SK-N-SH (cell line): Measurements from ENCODE around the gene VSIG10L2. TPM values are rescaled to one million over a fixed set of nuclear protein-coding genes. Genes with fewer than 3 reads are reported as not detected.

ENCODE experiments used
- CTCF ChIA-PET: fragments of 300-600, 350-600 bp; formaldehyde crosslinking; extraction: SDS; loops from one replicate; lab custom pipeline; 2021; lab: Yijun Ruan, JAX
- POLR2A ChIA-PET: fragments of 350-600 bp; sonication (Branson Sonifier 250); formaldehyde crosslinking; extraction: SDS; loops from one replicate; lab custom pipeline; 2020; ENCODE audit warnings: antibody characterized with exemption, inconsistent platforms; lab: Yijun Ruan, JAX
- DNase-seq: peaks from one replicate; pipeline ENCODE4 v3.0.0; 2012
- H2AFZ ChIP-seq: fragments of 200-600 bp; sonication (generic); 2 replicates; pipeline ENCODE4 v1.8.1; 2016; ENCODE audit warnings: antibody characterized with exemption, mild to moderate bottlenecking, low read depth
- H3F3A ChIP-seq: fragments of 200-600 bp; sonication (generic); replicated peaks from 2 replicates; pipeline ENCODE3; 2016; ENCODE audit warnings: antibody characterized with exemption, mild to moderate bottlenecking; ENCODE audit not compliant: insufficient read depth
- H3K27ac ChIP-seq, 2 experiments: fragments of 200-500 bp in 1 of 2; fragments of 200-600 bp in 1 of 2; sonication (Bioruptor generic) in 1 of 2; sonication (generic), shearing (Covaris generic) in 1 of 2; 2 replicates each; pipeline versions ENCODE4 v1.5.1 to v1.6.1; 2014 to 2016; ENCODE audit warnings: low read depth in 2 of 2, inconsistent platforms in 1 of 2, low read length in 1 of 2, mild to moderate bottlenecking in 1 of 2, mixed read lengths in 1 of 2
- H3K27me3 ChIP-seq: fragments of 200-600 bp; sonication (generic), shearing (Covaris generic); 2 replicates; pipeline ENCODE4 v1.6.1; 2016; ENCODE audit warnings: mixed run types; ENCODE audit not compliant: insufficient read depth
- H3K36me3 ChIP-seq, 2 experiments: fragments of 200-500 bp in 1 of 2; fragments of 200-600 bp in 1 of 2; sonication (Bioruptor generic) in 1 of 2; sonication (generic) in 1 of 2; replicated peaks in 1 of 2; 2 replicates each; pipeline versions ENCODE3 to v1.5.1; 2014 to 2016; ENCODE audit warnings: low read length in 1 of 2, mild to moderate bottlenecking in 1 of 2; ENCODE audit not compliant: insufficient read depth in 2 of 2, control insufficient read depth in 1 of 2
- H3K4me1 ChIP-seq, 2 experiments: fragments of 200-500 bp in 1 of 2; fragments of 200-600 bp in 1 of 2; sonication (Bioruptor generic) in 1 of 2; sonication (generic), shearing (Covaris generic) in 1 of 2; 2 replicates each; pipeline versions ENCODE4 v1.5.1 to v1.6.1; 2014 to 2016; ENCODE audit warnings: low read depth in 1 of 2, low read length in 1 of 2, mixed run types in 1 of 2; ENCODE audit not compliant: insufficient read depth in 2 of 2, control insufficient read depth in 1 of 2
- H3K4me2 ChIP-seq: fragments of 200-600 bp; sonication (generic), shearing (Covaris generic); 2 replicates; pipeline ENCODE4 v1.6.1; 2017; ENCODE audit warnings: mixed run types
- H3K4me3 ChIP-seq, 2 experiments: fragments of 200-500 bp in 1 of 2; fragments of 200-600 bp in 1 of 2; sonication (Bioruptor generic) in 1 of 2; sonication (generic), shearing (Covaris generic) in 1 of 2; 2 replicates each; pipeline versions ENCODE4 v1.5.1 to v1.8.1; 2014 to 2016; ENCODE audit warnings: low read depth in 2 of 2, inconsistent platforms in 1 of 2, low read length in 1 of 2, mild to moderate bottlenecking in 1 of 2, mixed read lengths in 1 of 2, moderate library complexity in 1 of 2
- H3K79me2 ChIP-seq: fragments of 200-600 bp; sonication (generic); 2 replicates; pipeline ENCODE4 v1.8.1; 2017; ENCODE audit warnings: mild to moderate bottlenecking; ENCODE audit not compliant: insufficient read depth
- H3K9ac ChIP-seq: fragments of 200-600 bp; sonication (generic); 2 replicates; pipeline ENCODE4 v1.6.1; 2017; ENCODE audit warnings: mixed run types
- H3K9me2 ChIP-seq: fragments of 200-600 bp; sonication (generic); 2 replicates; pipeline ENCODE4 v1.6.1; 2017; ENCODE audit warnings: mixed run types
- H3K9me3 ChIP-seq: fragments of 200-600 bp; sonication (generic); 2 replicates; pipeline ENCODE4 v1.6.1; 2017; ENCODE audit warnings: mixed run types, mild to moderate bottlenecking, moderate library complexity
- H4K20me1 ChIP-seq: fragments of 200-600 bp; sonication (generic); 2 replicates; pipeline ENCODE4 v1.6.1; 2017; ENCODE audit warnings: mild to moderate bottlenecking, mixed run types; ENCODE audit not compliant: insufficient read depth
- CHD2 ChIP-seq: fragments of 150-350 bp; IDR thresholded peaks from 2 replicates; pipeline ENCODE4 v1.6.1; 2018; ENCODE audit warnings: low read length; ENCODE audit not compliant: partially characterized antibody
- CTCF ChIP-seq: fragments of 200-600 bp; sonication (generic); IDR thresholded peaks from 2 replicates; pipeline ENCODE4 v1.6.1; 2017; ENCODE audit warnings: antibody characterized with exemption, mild to moderate bottlenecking, moderate library complexity
- EZH2phosphoT487 ChIP-seq: fragments of 200-600 bp; sonication (generic); IDR thresholded peaks from 2 replicates; pipeline ENCODE4 v1.6.1; 2017; ENCODE audit warnings: low read depth, mixed run types, mild to moderate bottlenecking, antibody characterized with exemption, moderate library complexity, borderline replicate concordance
- FOSL2 ChIP-seq: IDR thresholded peaks from 2 replicates; pipeline ENCODE4 v1.4.0; 2012; ENCODE audit warnings: low read depth, mild to moderate bottlenecking, moderate library complexity, borderline replicate concordance
- FOXM1 ChIP-seq: IDR thresholded peaks from 2 replicates; pipeline ENCODE4 v1.4.0; 2012; ENCODE audit warnings: low read depth, mild to moderate bottlenecking
- GABPA ChIP-seq: IDR thresholded peaks from 2 replicates; pipeline ENCODE4 v1.4.0; 2012; ENCODE audit warnings: low read depth, mild to moderate bottlenecking
- GATA2 ChIP-seq: sonication (generic); formaldehyde crosslinking; IDR thresholded peaks from 2 replicates; pipeline ENCODE4 v1.5.0; 2020; ENCODE audit warnings: mild to moderate bottlenecking, missing genetic modification reagents
- MAX ChIP-seq: IDR thresholded peaks from 2 replicates; pipeline ENCODE4 v1.4.0; 2012; ENCODE audit warnings: low read depth
- NRF1 ChIP-seq: IDR thresholded peaks from 2 replicates; pipeline ENCODE4 v1.6.1; 2012; ENCODE audit warnings: low read depth, mild to moderate bottlenecking, low read length
- PBX3 ChIP-seq: IDR thresholded peaks from 2 replicates; pipeline ENCODE4; 2012
- POLR2AphosphoS5 ChIP-seq: IDR thresholded peaks from 2 replicates; pipeline ENCODE4 v1.6.1; 2012; ENCODE audit warnings: low read depth, low read length
- RCOR1 ChIP-seq: fragments of 150-350 bp; IDR thresholded peaks from 2 replicates; pipeline ENCODE4 v1.6.1; 2017; ENCODE audit warnings: antibody characterized with exemption, low read length
- RFX5 ChIP-seq: IDR thresholded peaks from 2 replicates; pipeline ENCODE4 v1.6.1; 2012; ENCODE audit warnings: mild to moderate bottlenecking, improper control_type of control experiment, low read length
- SMC3 ChIP-seq: IDR thresholded peaks from 2 replicates; pipeline ENCODE4 v1.6.1; 2012; ENCODE audit warnings: low read depth, low read length, improper control_type of control experiment
- TAF1 ChIP-seq: IDR thresholded peaks from 2 replicates; pipeline ENCODE4 v1.6.1; 2012; ENCODE audit warnings: low read depth, mild to moderate bottlenecking, low read length, moderate library complexity, borderline replicate concordance
- TCF12 ChIP-seq: IDR thresholded peaks from 2 replicates; pipeline ENCODE4 v1.4.0; 2012
- TEAD4 ChIP-seq: IDR thresholded peaks from 2 replicates; pipeline ENCODE4 v1.4.0; 2012; ENCODE audit warnings: mild to moderate bottlenecking, borderline replicate concordance; ENCODE audit not compliant: insufficient read depth
- USF1 ChIP-seq: IDR thresholded peaks from 2 replicates; pipeline ENCODE4 v1.4.0; 2012; ENCODE audit warnings: low read depth, borderline replicate concordance
- USF2 ChIP-seq: fragments of 150-350 bp; IDR thresholded peaks from 2 replicates; pipeline ENCODE4 v1.6.1; 2017; ENCODE audit warnings: antibody characterized with exemption, low read length, low read depth, borderline replicate concordance
- WGBS: methylation state at CpG from one replicate; pipeline ENCODE4 v1.1.6; 2017; ENCODE audit warnings: low lambda C conversion rate; 5-methylcytosine and 5-hydroxymethylcytosine counted together
- polyA plus RNA-seq, 3 experiments: library from polyadenylated mRNA; depleted of rRNA; stranded (reverse); fragments of >200 nt; gene quantifications; 2 replicates each; pipeline ENCODE4 v1.2.3, GENCODE V29; 2012
- TF ChIP-seq, protein P1 (sequence below): IDR thresholded peaks from 2 replicates; pipeline ENCODE4 v1.4.0; 2012; ENCODE audit warnings: low read depth, borderline replicate concordance

The VSIG10L2 gene
- polyA plus RNA-seq, 1 of the 3 experiments (the other 2 are of a cell fraction) = 0.02 TPM

GRCh38 chr11:125955856-125956255 is 10.0 kb downstream of the VSIG10L2 start (continued):
- TF ChIP-seq, protein P1, sequence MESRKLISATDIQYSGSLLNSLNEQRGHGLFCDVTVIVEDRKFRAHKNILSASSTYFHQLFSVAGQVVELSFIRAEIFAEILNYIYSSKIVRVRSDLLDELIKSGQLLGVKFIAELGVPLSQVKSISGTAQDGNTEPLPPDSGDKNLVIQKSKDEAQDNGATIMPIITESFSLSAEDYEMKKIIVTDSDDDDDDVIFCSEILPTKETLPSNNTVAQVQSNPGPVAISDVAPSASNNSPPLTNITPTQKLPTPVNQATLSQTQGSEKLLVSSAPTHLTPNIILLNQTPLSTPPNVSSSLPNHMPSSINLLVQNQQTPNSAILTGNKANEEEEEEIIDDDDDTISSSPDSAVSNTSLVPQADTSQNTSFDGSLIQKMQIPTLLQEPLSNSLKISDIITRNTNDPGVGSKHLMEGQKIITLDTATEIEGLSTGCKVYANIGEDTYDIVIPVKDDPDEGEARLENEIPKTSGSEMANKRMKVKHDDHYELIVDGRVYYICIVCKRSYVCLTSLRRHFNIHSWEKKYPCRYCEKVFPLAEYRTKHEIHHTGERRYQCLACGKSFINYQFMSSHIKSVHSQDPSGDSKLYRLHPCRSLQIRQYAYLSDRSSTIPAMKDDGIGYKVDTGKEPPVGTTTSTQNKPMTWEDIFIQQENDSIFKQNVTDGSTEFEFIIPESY = no peak
- no peak for TF ChIP-seq TCF12
- TF ChIP-seq RCOR1 = no peak
- TF ChIP-seq CHD2 = no peak
- TF ChIP-seq RFX5 = no peak
- no peak for TF ChIP-seq FOSL2
- TF ChIP-seq POLR2AphosphoS5 = no peak
- no peak for TF ChIP-seq MAX
- TF ChIP-seq TEAD4 = no peak

GRCh38 chr11:125956391-125957134 is 10.7 kb downstream of the VSIG10L2 start:
- H3K4me1 ChIP-seq = peaks cover 0 to 23% of the 10 kb centered on the region in 2 experiments; a peak in 2 of 4 replicates
- no peak for TF ChIP-seq TCF12
- no peak for TF ChIP-seq NRF1
- TF ChIP-seq CTCF = no peak
- TF ChIP-seq SMC3 = no peak
- no peak for TF ChIP-seq TAF1
- no peak for TF ChIP-seq FOXM1
- no peak for TF ChIP-seq USF2
- no peak for TF ChIP-seq USF1
- TF ChIP-seq GABPA = no peak
- TF ChIP-seq GATA2 (CRISPR knock-in tag) = no peak
- TF ChIP-seq EZH2phosphoT487 = no peak
- no peak for TF ChIP-seq TEAD4
- no peak for TF ChIP-seq PBX3
- no peaks in the 10 kb centered on the region for H3F3A ChIP-seq
- H3K36me3 ChIP-seq = peaks cover 0 to 18% of the 10 kb centered on the region in 2 experiments
- 86% methylated on average over 15 of the region's 22 CpGs for WGBS
- H3K9me3 ChIP-seq = no peaks in the 10 kb centered on the region
- no peak overlapping the region for H3K9ac ChIP-seq
- ChIA-PET POLR2A (no interaction called here), CTCF (interaction anchor here (0.8 to 1.9 kb wide), 2 partner anchors 17 to 237 kb away, joined by 3 to 9 read pairs; no protein-coding TSS in a partner anchor)
- no peak for DNase-seq
- no peaks in the 10 kb centered on the region for H3K27me3 ChIP-seq
- no peak overlapping the region for H3K4me3 ChIP-seq
- no peak overlapping the region for H3K4me2 ChIP-seq
- H3K9me2 ChIP-seq = no peaks in the 10 kb centered on the region
- H4K20me1 ChIP-seq = no peaks in the 10 kb centered on the region
- no peak overlapping the region; a peak in 1 of 4 replicates for H3K27ac ChIP-seq
- no peaks in the 10 kb centered on the region for H3K79me2 ChIP-seq
- H2AFZ ChIP-seq = no peak overlapping the region
